Measurements from ENCODE around the gene IL23R.

IL23R gene

DNA sequence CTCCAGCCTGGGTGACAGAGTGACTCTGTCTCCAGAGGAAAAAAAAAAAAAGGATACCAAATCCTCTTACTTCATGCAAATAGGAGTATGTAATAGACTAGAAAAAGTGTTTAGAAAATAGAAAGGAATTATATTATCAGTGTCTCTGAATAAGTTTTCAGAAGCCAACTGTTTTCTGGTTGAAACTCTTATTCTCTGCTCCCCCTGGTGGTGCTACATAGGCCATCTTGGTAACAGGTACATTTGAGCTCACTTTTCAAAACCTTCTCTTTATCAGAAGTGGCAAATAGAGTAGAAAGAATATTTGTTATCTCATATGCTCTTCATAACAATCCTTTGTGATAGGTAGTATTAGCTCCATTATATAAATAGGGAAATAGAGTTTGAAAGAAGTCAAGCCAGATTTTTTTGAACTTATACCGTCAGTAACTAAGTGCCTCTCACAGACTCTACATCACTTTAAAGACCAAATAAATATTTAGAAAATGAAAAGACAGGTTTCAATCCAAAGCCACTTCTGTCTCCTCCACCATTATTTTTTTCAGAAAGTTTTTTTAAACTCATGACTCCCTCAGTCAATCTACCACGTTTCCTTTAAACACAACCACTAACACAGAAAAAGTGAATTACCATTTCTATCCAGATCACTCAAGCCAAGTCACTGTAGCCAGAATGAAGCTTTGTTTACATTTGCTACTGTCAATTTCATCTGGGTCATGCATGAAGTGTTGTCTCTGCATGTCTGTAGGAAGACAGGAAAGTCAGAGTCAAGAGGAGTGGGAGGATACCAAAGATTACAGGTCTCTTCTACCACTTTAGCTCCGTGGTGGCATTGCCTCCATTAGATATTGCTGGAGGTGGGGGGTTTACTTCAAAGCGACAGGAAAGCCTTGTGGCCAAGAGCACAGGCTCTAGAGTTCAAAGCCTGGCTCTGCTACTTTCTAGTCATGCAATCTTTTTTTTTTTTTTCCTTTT, 45.6 kb downstream of the IL23R start:
- TF ChIP-seq CTCF (IDR thresholded peaks at IDR 0.05; ENCODE audit: borderline replicate concordance, control extremely low read depth, extremely low read depth, insufficient read depth, missing control alignments): peak; percentile 34
- peak; percentile 36 for DNase-seq (ENCODE audit: low spot score)
- in situ Hi-C loops (cut with MboI; ENCODE audit: low sequenced_read_pairs, unreplicated experiment): no loop called here

DNA sequence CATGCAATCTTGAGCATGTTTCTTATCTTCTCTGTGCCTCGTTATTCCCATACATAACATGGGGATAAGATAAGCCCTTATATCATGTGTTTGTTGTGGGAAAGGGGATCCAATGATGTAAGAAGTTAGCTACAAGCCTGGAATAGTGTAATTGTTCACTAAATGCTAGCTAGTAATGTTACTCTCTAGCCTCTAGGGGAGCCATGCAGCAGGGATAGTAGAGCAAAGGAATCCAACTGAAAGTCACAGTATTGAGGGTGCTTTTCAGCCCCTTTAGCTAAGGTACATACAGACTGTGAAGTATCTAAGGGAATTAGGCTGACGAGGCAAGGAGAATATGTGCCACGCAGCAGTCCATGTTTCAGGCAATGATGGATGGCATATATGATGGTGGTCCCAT, 46.9 kb downstream of the IL23R start:
- peak; percentile 14 for TF ChIP-seq CTCF (IDR thresholded peaks at IDR 0.05; ENCODE audit: borderline replicate concordance, control extremely low read depth, extremely low read depth, insufficient read depth, missing control alignments)
- no peak for DNase-seq (ENCODE audit: low spot score)
- in situ Hi-C loops (cut with MboI; ENCODE audit: low sequenced_read_pairs, unreplicated experiment): no loop called here

GRCh38 chr1:67213948-67214347, 47.7 kb downstream of the IL23R start:
- no peak for TF ChIP-seq CTCF (IDR thresholded peaks at IDR 0.05; ENCODE audit: borderline replicate concordance, control extremely low read depth, extremely low read depth, insufficient read depth, missing control alignments)
- no peak for DNase-seq (ENCODE audit: low spot score)
- in situ Hi-C loops (cut with MboI; ENCODE audit: low sequenced_read_pairs, unreplicated experiment): no loop called here

- peak; percentile 54 for TF ChIP-seq CTCF (IDR thresholded peaks at IDR 0.05; ENCODE audit: borderline replicate concordance, control extremely low read depth, extremely low read depth, insufficient read depth, missing control alignments)
- DNase-seq (ENCODE audit: low spot score): peak; percentile 26
- in situ Hi-C loops (cut with MboI; ENCODE audit: low sequenced_read_pairs, unreplicated experiment): no loop called here
Observed at GRCh38 chr1:67214420-67215174, 48.3 kb downstream of the IL23R start.

GRCh38 chr1:67216401-67216800, 50.1 kb downstream of the IL23R start:
- no peak for DNase-seq (ENCODE audit: low spot score)
- in situ Hi-C loops (cut with MboI; ENCODE audit: low sequenced_read_pairs, unreplicated experiment): no loop called here
- no peak for TF ChIP-seq CTCF (IDR thresholded peaks at IDR 0.05; ENCODE audit: borderline replicate concordance, control extremely low read depth, extremely low read depth, insufficient read depth, missing control alignments)

- in situ Hi-C loops (cut with MboI; ENCODE audit: low sequenced_read_pairs, unreplicated experiment): no loop called here
- no peak for DNase-seq (ENCODE audit: low spot score)
- no peak for TF ChIP-seq CTCF (IDR thresholded peaks at IDR 0.05; ENCODE audit: borderline replicate concordance, control extremely low read depth, extremely low read depth, insufficient read depth, missing control alignments)
Observed at GRCh38 chr1:67217417-67217816, 51.2 kb downstream of the IL23R start.

Measured in GM13976 (cell line).